ENCODE measurements around the gene UGDH.

UGDH gene

DNA sequence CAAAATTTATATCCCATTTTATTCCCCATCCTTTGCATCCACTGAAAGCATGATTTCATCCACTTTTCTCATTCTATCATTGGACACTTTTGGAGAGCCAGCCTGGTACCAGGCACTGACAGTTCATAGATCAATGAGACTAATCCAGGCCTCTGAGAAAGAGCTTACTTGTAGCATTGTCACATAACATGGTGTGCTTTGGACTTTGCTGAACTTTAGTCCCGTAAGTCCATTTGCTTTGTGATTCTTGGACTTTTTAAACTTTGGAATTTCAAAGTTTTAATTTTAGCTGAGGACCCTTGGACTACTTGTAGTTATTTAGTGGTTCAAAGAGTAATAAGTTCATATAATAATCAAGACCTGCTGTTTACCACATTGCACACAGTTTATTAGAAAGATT, 56.8 kb downstream of the UGDH start:
- H3K36me3 ChIP-seq, result peaks cover 0 to 6% (median 4%) of the 10 kb centered on the region in 3 donors
- H3K4me1 ChIP-seq, result no peaks in the 10 kb centered on the region
- no peak overlapping the region for H3K4me3 ChIP-seq
- H3K27ac ChIP-seq, result no peak overlapping the region
- no peak for DNase-seq
- intact Hi-C loops (cut with DNase I; ENCODE audit: low total_unique reads), result loop anchor here (5.0 kb wide), 1 partner anchor 507 kb away; the partner anchor contains the start of gene PDS5A
- TF ChIP-seq, protein P1, sequence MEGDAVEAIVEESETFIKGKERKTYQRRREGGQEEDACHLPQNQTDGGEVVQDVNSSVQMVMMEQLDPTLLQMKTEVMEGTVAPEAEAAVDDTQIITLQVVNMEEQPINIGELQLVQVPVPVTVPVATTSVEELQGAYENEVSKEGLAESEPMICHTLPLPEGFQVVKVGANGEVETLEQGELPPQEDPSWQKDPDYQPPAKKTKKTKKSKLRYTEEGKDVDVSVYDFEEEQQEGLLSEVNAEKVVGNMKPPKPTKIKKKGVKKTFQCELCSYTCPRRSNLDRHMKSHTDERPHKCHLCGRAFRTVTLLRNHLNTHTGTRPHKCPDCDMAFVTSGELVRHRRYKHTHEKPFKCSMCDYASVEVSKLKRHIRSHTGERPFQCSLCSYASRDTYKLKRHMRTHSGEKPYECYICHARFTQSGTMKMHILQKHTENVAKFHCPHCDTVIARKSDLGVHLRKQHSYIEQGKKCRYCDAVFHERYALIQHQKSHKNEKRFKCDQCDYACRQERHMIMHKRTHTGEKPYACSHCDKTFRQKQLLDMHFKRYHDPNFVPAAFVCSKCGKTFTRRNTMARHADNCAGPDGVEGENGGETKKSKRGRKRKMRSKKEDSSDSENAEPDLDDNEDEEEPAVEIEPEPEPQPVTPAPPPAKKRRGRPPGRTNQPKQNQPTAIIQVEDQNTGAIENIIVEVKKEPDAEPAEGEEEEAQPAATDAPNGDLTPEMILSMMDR (IDR thresholded peaks at IDR 0.05), result no peak
- no peaks in the 10 kb centered on the region for H3K9me3 ChIP-seq
- H3K27me3 ChIP-seq, result no peaks in the 10 kb centered on the region

GRCh38 chr4:39469429-39470077, 57.7 kb downstream of the UGDH start:
- Histone ChIP-seq H3K4me3 (no peak overlapping the region), H3K27ac (peak overlapping the region in 1 of 2 donors; percentile 18), H3K36me3 (peaks cover 0 to 14% (median 10%) of the 10 kb centered on the region in 3 donors), H3K9me3 (no peaks in the 10 kb centered on the region), H3K4me1 (no peaks in the 10 kb centered on the region), H3K27me3 (no peaks in the 10 kb centered on the region)
- intact Hi-C loops (cut with DNase I; ENCODE audit: low total_unique reads), result loop anchor here (5.0 kb wide), 2 partner anchors 173 to 508 kb away; partner anchors contain the start of gene PDS5A
- TF ChIP-seq, protein P1 (IDR thresholded peaks at IDR 0.05), result peak; percentile 83 to 92
- peak; percentile 65 to 71 for DNase-seq

DNA sequence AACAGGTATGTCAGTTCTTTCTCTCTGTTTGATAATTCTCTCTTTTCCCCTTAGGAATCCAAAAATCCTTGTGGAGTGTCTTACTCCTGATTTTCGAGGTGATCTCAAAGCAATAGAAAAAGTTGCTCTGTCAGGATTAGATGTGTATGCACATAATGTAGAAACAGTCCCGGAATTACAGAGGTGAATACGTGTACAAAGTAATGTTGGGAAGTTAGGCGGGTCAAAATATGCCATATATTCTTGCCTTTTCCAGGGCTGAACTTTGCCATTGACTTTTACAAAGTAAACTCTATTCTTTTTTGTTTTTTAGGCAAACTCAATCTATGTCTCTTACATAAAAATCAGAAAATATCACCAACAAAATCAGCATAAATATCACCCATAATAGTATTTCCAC, 59.8 kb downstream of the UGDH start:
- Histone ChIP-seq H3K4me3 (no peak overlapping the region), H3K9me3 (no peaks in the 10 kb centered on the region), H3K36me3 (peaks cover 7 to 35% (median 15%) of the 10 kb centered on the region in 3 donors), H3K27ac (no peak overlapping the region), H3K27me3 (no peaks in the 10 kb centered on the region), H3K4me1 (no peaks in the 10 kb centered on the region)
- DNase-seq, result no peak
- intact Hi-C loops (cut with DNase I; ENCODE audit: low total_unique reads), result loop anchor here (5.0 kb wide), 1 partner anchor 175 kb away; no protein-coding TSS in a partner anchor
- TF ChIP-seq, protein P1 (IDR thresholded peaks at IDR 0.05), result no peak

- intact Hi-C loops (cut with DNase I; ENCODE audit: low total_unique reads), result loop anchor here (5.0 kb wide), 1 partner anchor 176 kb away; no protein-coding TSS in a partner anchor
- TF ChIP-seq, protein P1 (IDR thresholded peaks at IDR 0.05), result no peak
- H3K27me3 ChIP-seq, result no peaks in the 10 kb centered on the region
- no peak overlapping the region for H3K27ac ChIP-seq
- H3K9me3 ChIP-seq, result no peaks in the 10 kb centered on the region
- no peak for DNase-seq
- no peak overlapping the region for H3K4me3 ChIP-seq
- H3K4me1 ChIP-seq, result no peaks in the 10 kb centered on the region
- peaks cover 7 to 35% (median 15%) of the 10 kb centered on the region in 3 donors for H3K36me3 ChIP-seq
Observed at GRCh38 chr4:39466747-39467146, 60.5 kb downstream of the UGDH start.

- no peaks in the 10 kb centered on the region for H3K9me3 ChIP-seq
- H3K36me3 ChIP-seq, result peaks cover 7 to 35% (median 12%) of the 10 kb centered on the region in 3 donors
- H3K4me1 ChIP-seq, result peaks cover 0 to 3% (median 1%) of the 10 kb centered on the region in 4 donors
- H3K27ac ChIP-seq, result no peak overlapping the region
- no peak overlapping the region for H3K4me3 ChIP-seq
- intact Hi-C loops (cut with DNase I; ENCODE audit: low total_unique reads), result loop anchor here (5.0 kb wide), 1 partner anchor 177 kb away; no protein-coding TSS in a partner anchor
- no peak for DNase-seq
- no peaks in the 10 kb centered on the region for H3K27me3 ChIP-seq
- TF ChIP-seq, protein P1 (IDR thresholded peaks at IDR 0.05), result no peak
Observed at GRCh38 chr4:39464886-39465501, 62.2 kb downstream of the UGDH start.

Measured in tibial artery (tissue), 4 donors.